GM12875 (cell line): ENCODE measurements around the gene NRG2.

Source experiments
- H3K4me3 ChIP-seq: one replicate; pipeline ENCODE4 v1.5.1; 2011; ENCODE audit warnings: low read depth, low read length, control low read depth
- TF ChIP-seq, protein P1 (sequence below): IDR thresholded peaks from 2 replicates; pipeline ENCODE4 v1.5.1; 2011; ENCODE audit warnings: low read depth, mild to moderate bottlenecking, control low read depth, inconsistent platforms, low read length, moderate library complexity, borderline replicate concordance; ENCODE audit not compliant: insufficient read depth

Gene NRG2

DNA sequence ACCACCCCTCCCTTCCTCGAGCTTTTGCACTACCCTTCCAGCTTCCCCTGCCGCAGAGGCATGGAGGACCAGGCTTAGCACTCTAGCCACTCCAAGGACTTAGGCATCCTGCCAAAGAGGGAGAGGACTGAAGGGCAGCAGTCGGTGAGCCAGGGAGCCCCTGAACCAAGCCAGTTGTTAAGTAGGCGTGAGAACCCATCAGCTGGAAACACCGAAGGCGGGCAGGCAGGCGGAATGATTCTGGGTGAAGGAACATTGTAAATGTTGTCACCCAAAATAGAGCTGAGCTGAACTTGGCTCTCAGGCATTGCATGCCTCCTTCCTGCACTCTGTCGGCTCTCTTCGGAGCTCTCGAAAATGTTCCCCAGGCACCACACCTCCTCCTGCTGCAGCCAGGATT is 42.8 kb downstream of the NRG2 start:
- TF ChIP-seq, protein P1, sequence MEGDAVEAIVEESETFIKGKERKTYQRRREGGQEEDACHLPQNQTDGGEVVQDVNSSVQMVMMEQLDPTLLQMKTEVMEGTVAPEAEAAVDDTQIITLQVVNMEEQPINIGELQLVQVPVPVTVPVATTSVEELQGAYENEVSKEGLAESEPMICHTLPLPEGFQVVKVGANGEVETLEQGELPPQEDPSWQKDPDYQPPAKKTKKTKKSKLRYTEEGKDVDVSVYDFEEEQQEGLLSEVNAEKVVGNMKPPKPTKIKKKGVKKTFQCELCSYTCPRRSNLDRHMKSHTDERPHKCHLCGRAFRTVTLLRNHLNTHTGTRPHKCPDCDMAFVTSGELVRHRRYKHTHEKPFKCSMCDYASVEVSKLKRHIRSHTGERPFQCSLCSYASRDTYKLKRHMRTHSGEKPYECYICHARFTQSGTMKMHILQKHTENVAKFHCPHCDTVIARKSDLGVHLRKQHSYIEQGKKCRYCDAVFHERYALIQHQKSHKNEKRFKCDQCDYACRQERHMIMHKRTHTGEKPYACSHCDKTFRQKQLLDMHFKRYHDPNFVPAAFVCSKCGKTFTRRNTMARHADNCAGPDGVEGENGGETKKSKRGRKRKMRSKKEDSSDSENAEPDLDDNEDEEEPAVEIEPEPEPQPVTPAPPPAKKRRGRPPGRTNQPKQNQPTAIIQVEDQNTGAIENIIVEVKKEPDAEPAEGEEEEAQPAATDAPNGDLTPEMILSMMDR = no peak
- no peak overlapping the region for H3K4me3 ChIP-seq

GRCh38 chr5:139998837-139999236 is 44.3 kb downstream of the NRG2 start:
- TF ChIP-seq, protein P1 = no peak
- no peak overlapping the region for H3K4me3 ChIP-seq

DNA sequence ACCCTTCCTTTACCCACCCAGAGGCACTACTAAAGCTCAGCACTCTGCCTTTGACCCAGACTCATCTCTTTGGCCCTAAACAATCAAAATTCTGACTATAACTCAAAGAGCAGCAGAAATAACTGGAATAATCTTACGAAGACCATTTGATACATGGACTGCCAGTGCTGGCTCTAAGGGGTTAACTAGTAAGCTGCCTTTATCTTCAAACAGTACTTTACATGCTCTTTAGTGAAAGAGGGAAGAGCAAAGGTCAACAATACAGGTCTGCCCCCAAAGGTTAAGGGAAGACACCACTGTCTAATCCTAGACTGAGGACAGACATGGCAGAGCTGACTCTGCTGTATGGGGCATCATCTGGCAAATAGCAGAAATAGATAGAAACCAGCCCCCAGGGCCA is 45.8 kb downstream of the NRG2 start:
- TF ChIP-seq, protein P1 = no peak
- no peak overlapping the region for H3K4me3 ChIP-seq

DNA sequence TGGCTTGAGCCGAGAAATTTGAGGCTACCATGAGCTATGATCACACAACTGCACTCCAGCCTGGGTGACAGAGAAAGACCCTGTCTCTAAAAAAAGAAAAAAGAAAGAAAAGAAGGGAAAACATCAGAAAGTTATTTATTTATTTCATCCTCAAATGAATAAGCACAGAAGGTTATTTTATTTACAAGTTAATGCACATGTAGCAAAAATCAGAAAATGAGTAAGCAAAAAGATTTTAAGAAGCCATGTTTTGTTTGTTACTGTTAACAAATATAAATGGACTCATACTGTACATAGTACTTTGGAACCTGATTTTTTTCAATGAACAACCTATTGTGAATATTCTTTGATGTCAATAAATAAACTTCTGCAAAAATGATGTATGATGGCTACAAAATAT is 47.2 kb downstream of the NRG2 start:
- TF ChIP-seq, protein P1 = no peak
- H3K4me3 ChIP-seq = no peak overlapping the region

GRCh38 chr5:139994234-139994633 is 48.9 kb downstream of the NRG2 start:
- no peak overlapping the region for H3K4me3 ChIP-seq
- TF ChIP-seq, protein P1 = no peak

DNA sequence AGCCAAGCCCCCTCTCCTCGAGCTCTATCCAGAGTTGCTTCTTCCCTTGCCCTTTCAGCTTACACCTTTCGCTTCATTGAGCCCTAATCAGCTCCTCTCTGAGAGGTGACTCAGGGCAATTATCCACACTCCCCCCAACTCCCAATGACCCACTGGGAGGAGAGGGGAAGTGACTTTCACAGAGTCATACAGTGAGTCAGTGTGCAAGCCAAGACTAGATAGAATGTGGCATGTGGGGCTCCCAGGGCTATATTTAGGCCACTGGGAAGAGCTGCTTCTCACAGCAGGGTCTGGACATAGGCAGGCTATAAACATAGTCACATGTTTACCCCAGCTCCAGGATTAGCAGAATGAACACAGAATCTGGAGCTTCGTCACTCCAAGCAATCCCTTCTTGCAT is 57.4 kb downstream of the NRG2 start:
- H3K4me3 ChIP-seq = no peak overlapping the region

DNA sequence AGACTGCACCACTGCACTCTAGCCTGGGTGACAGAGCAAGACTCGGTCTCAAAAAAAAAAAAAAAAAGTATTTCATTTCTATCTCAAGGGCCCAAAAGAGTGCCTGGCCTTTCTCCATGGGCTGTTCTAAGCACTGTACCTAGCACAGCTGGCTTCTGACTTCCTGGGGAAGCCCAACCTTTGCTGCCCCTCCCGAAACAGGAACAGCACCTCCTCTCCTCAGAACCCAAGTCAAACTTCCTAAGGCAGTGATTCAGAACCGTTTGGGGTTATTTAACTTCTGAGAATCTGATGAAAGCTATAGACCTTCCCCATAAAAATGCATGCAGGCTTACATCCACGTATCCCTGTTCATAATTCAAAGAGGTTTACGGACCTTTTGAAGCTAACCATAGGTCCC is 57.8 kb downstream of the NRG2 start:
- TF ChIP-seq, protein P1 = no peak
- no peak overlapping the region for H3K4me3 ChIP-seq

More for the DNA sequence above, 57.4 kb downstream of the NRG2 start:
- TF ChIP-seq, protein P1 = no peak
